NCI-H1436 (cell line): ENCODE measurements around the gene RLN3.

Experiments used
- DNase-seq: peaks from one replicate; lab custom pipeline; 2025; lab: John Stamatoyannopoulos, UW

RLN3 gene

GRCh38 chr19:14054721-14055120 lies 26.8 kb downstream of the RLN3 start:
- no peak for DNase-seq

GRCh38 chr19:14055396-14055795 lies 27.4 kb downstream of the RLN3 start:
- DNase-seq, result no peak

DNA sequence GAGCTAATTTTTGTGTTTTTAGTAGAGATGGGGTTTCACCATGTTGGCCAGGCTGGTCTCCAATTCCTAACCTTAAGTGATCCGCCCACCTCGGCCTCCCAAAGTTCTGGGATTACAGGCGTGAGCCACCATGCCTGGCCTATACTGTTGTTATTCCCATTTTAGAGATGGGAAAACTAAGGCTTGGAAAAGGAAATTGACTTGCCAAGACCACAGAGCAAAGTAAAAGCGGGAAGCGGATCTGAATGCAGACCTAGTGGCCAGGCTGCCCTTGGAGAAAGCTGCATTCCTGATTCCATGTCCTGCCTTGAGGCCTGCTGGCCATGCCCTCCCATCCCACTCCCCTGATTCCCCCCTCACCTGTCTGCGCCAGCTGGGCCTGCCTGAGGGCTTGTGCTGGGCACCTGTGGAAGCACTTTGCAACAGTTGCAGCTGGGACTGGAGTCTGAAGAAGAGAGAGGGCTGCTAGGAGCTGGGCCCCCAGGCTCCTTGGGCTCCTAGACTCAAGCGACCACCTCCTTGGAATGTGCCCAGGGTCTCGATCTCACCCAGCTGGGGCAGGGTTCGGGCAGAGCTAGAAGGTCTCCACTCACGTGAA lies 28.2 kb downstream of the RLN3 start:
- DNase-seq, result no peak

DNA sequence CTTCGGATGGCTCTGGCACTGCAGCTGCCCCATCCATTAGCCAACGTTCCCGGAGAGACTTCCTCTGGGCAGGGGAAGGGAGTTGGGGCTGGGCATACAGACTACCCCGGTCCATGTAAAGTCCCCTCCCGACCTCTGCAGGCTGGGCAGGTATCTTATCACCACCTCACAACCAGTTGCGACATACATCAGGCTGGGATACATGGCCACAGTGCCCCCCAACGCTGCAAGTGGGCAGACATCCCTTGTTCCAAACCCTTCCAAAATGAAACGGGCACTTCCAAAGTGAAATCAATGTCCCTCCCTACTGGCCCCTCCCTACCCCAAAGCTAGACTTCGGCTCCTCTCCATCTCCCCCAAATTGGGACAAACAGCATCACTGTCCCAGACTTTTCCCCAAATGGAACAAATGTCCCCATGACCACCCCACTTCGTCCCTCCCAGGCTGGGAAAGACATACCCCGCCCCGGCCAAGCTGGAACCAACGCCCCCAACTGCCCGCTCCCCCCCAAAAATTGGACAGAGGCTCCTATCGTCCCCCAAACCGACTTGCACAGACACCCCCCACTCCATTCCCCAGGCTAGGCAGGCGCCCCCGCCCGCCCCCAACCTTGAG lies 28.9 kb downstream of the RLN3 start:
- DNase-seq, result no peak

GRCh38 chr19:14058182-14059092 lies 30.5 kb downstream of the RLN3 start:
- no peak for DNase-seq

DNA sequence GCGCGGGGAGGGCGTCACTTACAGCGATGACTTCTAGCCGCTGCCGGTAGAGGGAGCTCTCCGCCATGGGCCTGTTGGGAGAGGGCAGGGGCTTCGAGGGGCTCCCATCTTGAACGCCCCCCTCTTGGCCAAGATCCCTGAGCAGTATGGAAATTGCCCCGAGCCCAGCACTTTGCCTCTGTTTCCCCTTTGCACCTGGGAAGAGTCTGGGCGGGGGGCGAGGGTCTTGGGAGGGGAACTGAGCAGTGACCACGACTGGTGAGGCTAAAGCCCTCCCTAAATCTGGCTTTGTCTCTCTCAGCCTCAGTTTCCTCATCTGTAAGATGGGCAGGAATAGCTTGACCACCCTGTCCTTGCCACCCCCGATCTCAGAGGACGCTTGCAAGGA lies 31.1 kb downstream of the RLN3 start:
- DNase-seq, result no peak

- no peak for DNase-seq
Observed at GRCh38 chr19:14059652-14060155, 31.8 kb downstream of the RLN3 start.

GRCh38 chr19:14061081-14061749 lies 33.3 kb downstream of the RLN3 start:
- no peak for DNase-seq

DNA sequence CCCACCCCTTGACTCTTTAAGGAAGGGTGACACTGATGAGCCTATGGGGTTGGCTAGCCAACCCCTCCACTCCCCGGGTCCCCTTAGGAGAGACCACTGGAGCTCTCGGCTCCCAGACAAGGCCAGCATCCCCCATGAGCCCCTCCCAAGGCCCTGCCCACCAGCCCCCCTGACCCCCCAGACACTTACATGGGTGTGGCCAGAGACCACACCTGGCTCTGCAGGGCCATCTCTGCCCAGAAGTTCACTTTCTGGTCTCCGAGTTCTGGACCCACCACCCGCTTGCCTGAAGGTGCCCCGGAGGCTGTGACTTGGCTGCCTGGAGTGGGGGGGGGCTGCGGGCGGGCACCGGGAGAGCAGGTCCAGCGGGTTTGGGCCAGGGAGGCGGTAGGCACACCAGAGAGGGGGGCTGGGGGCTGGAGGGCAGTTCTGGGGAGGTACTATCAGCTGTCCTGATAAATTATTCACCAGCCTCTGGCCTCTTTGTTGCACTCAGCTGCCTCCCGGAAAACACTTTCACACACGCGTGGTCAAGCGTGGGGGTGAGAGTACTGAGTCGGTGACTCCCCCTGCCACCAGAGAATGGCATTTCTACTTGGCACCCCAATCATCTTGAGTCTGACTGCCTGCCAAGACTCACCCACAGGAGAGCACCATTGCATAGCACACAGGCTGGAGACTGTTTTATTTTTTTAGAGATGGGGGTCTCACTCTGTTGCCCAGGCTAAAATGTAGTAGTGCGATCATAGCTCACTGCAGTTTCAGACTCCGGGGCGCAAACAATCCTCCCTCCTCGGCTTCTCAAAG lies 34.0 kb downstream of the RLN3 start, which contains the start of gene PALM3:
PALM3 (minus strand) TSS at position 326 of the 807 bp plus-strand sequence; CDS start at position 230, 96 bp downstream.
- DNase-seq, result no peak

DNA sequence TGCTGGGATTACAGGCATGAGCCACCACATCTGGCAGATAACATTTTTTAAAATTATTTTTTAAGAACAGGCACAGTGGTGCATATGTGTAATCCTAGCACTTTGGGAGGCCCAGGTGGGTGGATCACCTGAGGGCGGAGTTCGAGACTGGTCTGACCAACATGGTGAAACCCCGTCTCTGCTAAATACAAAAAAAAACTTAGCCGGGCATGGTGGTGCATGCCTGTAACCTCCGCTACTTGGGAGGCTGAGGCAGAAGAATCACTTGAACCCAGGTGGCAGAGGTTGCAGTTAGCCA lies 34.6 kb downstream of the RLN3 start:
- DNase-seq, result no peak

GRCh38 chr19:14063105-14063504 lies 35.2 kb downstream of the RLN3 start:
- no peak for DNase-seq

DNA sequence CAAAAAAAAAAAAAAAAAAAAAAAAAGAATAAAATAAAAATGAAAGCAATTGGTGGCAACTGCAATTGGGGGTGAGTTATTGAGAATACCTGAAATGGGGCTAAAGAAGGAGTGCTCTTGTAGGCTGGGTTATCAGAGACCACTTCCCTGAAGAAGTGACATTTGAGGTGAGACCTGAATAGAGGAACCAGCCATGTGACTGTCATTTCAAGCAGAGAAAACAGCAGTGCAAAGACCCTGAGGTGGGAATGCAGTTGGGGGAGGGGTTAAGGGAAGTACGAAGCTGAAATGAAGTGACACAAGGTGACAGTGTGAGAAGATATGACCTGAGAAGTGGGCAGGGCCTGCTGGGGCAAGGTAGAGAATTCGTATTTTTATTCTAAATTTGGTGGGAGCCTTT lies 38.2 kb downstream of the RLN3 start:
- DNase-seq, result no peak

GRCh38 chr19:14070268-14071050 lies 42.5 kb downstream of the RLN3 start:
- DNase-seq, result no peak

GRCh38 chr19:14072535-14073260 lies 44.8 kb downstream of the RLN3 start, which contains the start of gene MISP3:
Gene MISP3 (plus strand): TSS chr19:14072786. CDS start chr19:14073310, 524 bp downstream.
- peak; percentile 27 for DNase-seq

DNA sequence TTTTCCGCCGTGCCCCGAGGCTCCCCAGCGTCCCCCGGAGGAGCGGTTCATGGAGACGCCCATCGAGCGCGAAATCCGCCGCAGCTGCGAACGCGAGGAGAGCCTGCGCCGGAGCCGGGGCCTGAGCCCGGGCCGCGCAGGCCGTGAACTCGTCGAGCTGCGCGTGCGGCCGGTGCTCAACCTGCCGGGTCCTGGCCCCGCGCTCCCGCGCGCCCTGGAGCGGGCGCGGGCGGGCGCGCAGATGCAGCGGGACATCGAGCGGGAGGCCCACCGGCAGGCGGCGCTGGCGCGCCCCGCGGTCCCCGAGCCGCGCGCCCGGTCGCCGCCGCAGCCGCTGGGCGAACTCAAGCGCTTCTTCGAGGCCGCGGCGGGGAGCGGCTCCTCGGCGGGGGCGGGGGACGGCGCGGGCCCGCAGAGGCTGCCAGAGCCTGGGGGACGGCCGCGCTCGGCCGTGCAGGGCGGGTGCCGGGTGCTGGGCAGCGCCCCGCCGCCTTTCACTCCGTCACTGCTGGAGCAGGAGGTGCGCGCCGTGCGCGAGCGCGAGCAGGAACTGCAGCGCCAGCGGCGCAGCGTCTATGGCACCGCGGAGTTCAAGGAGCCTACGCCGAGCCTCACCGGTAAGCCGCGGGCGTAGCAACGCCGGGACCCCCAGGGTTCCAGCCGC lies 45.4 kb downstream of the RLN3 start:
- peak; percentile 70 for DNase-seq

DNA sequence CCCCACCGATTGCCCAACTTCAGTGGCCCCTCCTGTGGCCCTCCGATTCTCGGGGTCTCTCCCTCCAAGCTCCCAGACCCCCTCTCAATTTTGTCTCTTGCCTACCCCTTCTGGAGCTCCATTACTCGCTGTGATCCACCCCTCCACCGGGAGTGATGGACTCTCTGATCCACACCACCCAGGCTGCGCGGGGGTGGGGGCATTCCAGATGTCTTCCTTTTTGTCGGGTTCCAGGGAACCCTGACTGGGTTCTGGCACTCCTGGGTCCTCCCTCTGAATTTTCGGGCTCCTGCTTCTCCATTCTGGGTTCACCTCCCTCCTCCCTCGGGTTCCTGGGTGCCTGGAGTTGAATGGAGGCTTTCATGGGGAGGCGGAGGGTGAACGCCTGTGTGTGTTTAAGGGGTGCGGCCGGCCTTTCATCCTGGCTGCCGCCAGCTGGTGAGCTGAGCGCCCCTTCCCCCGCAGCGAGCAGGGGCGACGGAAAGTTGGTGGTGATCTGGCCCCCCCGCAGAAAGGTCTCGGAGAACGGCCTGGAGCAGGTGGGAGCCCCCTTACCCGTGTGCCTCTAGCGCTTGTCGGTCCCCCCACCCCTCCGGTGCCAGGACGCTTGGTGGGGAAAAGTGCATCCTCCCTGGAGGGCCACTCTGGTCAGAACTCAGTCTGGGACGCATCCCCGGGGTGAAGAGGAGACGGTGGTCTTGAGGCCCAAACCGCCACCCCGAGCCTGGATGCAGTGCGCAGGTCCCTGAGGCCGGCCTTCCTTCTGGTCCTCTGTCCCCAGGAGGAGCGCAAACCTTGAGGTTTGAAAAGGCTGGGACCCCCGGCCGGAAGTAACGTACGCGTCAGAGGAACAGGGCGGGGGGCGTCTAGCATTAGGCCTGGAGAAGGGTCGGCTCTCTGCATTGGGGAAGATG lies 46.2 kb downstream of the RLN3 start:
- no peak for DNase-seq

GRCh38 chr19:14078411-14078810 lies 50.5 kb downstream of the RLN3 start:
- DNase-seq, result no peak
